H1 (cell line): ENCODE results near the gene LRRC23. TPM values are rescaled to one million over a fixed set of nuclear protein-coding genes. Genes with fewer than 3 reads are reported as not detected.

Experiments used
- CTCF ChIA-PET: fragments of 300-600 bp; sonication (Branson Sonifier 250); formaldehyde crosslinking; loops from one replicate; lab custom pipeline; 2021; ENCODE audit not compliant: partially characterized antibody; lab: Charles Lee
- POLR2A ChIA-PET: fragments of 300-600 bp; sonication (Branson Sonifier 250); formaldehyde crosslinking; loops from one replicate; lab custom pipeline; 2021; ENCODE audit warnings: inconsistent platforms; ENCODE audit not compliant: partially characterized antibody; lab: Charles Lee
- DNase-seq, 2 experiments: peaks; one replicate each; pipeline versions ENCODE4 v3.0.0 to v3.0.0-alpha.2; 2010 to 2022; ENCODE audit warnings: low spot score in 2 of 2, low read depth in 1 of 2, mixed read lengths in 1 of 2
- FAIRE-seq: peaks from 2 replicates; lab custom pipeline; 2011; peaks lifted over from hg19 to GRCh38; lab: Jason Lieb, UNC
- H2AFZ ChIP-seq: 2 replicates; pipeline ENCODE4 v1.8.1; 2012; ENCODE audit warnings: low read length, inconsistent platforms
- H2AK5ac ChIP-seq: 2 replicates; pipeline ENCODE4 v1.6.1; 2013; ENCODE audit warnings: low read depth, low read length
- H2BK120ac ChIP-seq: replicated peaks from 2 replicates; pipeline ENCODE3; 2013; ENCODE audit warnings: low read depth, low read length, inconsistent platforms
- H2BK12ac ChIP-seq: 2 replicates; pipeline ENCODE4 v1.6.1; 2013; ENCODE audit warnings: low read depth, low read length
- H2BK15ac ChIP-seq: 2 replicates; pipeline ENCODE4 v1.6.1; 2013; ENCODE audit warnings: low read length
- H2BK20ac ChIP-seq: 2 replicates; pipeline ENCODE4 v1.6.1; 2013; ENCODE audit warnings: low read length
- H2BK5ac ChIP-seq: 2 replicates; pipeline ENCODE4 v1.6.1; 2013; ENCODE audit warnings: low read depth, low read length
- H3K14ac ChIP-seq: 2 replicates; pipeline ENCODE4 v1.6.1; 2013; ENCODE audit warnings: inconsistent platforms; ENCODE audit not compliant: insufficient read length
- H3K18ac ChIP-seq: 2 replicates; pipeline ENCODE4 v1.6.1; 2013; ENCODE audit warnings: low read length; ENCODE audit errors: extremely low read depth
- H3K23ac ChIP-seq: 2 replicates; pipeline ENCODE4 v1.6.1; 2013; ENCODE audit warnings: inconsistent platforms; ENCODE audit not compliant: insufficient read length
- H3K23me2 ChIP-seq: 2 replicates; pipeline ENCODE4 v1.6.1; 2013; ENCODE audit warnings: low read depth, low read length
- H3K27ac ChIP-seq: 2 replicates; pipeline ENCODE4 v1.6.1; 2011; ENCODE audit warnings: low read depth, low read length, inconsistent platforms
- H3K27me3 ChIP-seq, 4 experiments: replicated peaks in 1 of 4; 1 replicate in 1 of 4; 2 replicates in 3 of 4; pipeline versions ENCODE4 v1.6.1 to v1.8.1; 2011 to 2013; ENCODE audit warnings: low read length in 3 of 4, mild to moderate bottlenecking in 3 of 4, inconsistent platforms in 2 of 4, mixed read lengths in 2 of 4, moderate library complexity in 1 of 4; ENCODE audit not compliant: control insufficient read depth in 3 of 4, insufficient read depth in 3 of 4; ENCODE audit errors: extremely low read depth in 1 of 4
- H3K36me3 ChIP-seq, 4 experiments: 2 replicates each; pipeline versions ENCODE4 v1.6.1 to v1.8.1; 2011 to 2013; ENCODE audit warnings: mild to moderate bottlenecking in 4 of 4, low read length in 3 of 4, moderate library complexity in 2 of 4, control low read depth in 1 of 4, inconsistent platforms in 1 of 4; ENCODE audit not compliant: insufficient read depth in 4 of 4, control insufficient read depth in 2 of 4
- H3K4ac ChIP-seq: replicated peaks from 2 replicates; pipeline ENCODE3; 2013; ENCODE audit warnings: low read length, low read depth, mixed read lengths, inconsistent platforms; ENCODE audit not compliant: insufficient read length
- H3K4me1 ChIP-seq, 4 experiments: replicated peaks in 1 of 4; 1 replicate in 1 of 4; 2 replicates in 3 of 4; pipeline versions ENCODE4 v1.6.1 to v1.8.1; 2011 to 2013; ENCODE audit warnings: low read length in 3 of 4, inconsistent platforms in 2 of 4, mixed read lengths in 1 of 4; ENCODE audit not compliant: insufficient read depth in 4 of 4, control insufficient read depth in 3 of 4
- H3K4me2 ChIP-seq, 2 experiments: 2 replicates each; pipeline versions ENCODE4 v1.6.1 to v1.8.1; 2011 to 2013; ENCODE audit warnings: low read depth in 2 of 2, low read length in 2 of 2, control low read depth in 1 of 2, inconsistent platforms in 1 of 2, mild to moderate bottlenecking in 1 of 2; ENCODE audit not compliant: insufficient read depth in 1 of 2
- H3K4me3 ChIP-seq, 4 experiments: fragments of 200-600, 300-600 bp in 1 of 4; sonication (generic), shearing (Covaris generic), sonication (Bioruptor Twin) in 1 of 4; 2 replicates each; pipeline versions ENCODE4 v1.5.1 to v1.8.1; 2011 to 2016; ENCODE audit warnings: low read length in 4 of 4, low read depth in 3 of 4, control low read depth in 2 of 4, inconsistent platforms in 2 of 4, mild to moderate bottlenecking in 2 of 4, mixed read lengths in 1 of 4, moderate library complexity in 1 of 4; ENCODE audit not compliant: insufficient read depth in 2 of 4; ENCODE audit errors: extremely low read depth in 1 of 4
- H3K56ac ChIP-seq: replicated peaks from 2 replicates; pipeline ENCODE3; 2013; ENCODE audit warnings: low read depth, mild to moderate bottlenecking, mixed read lengths, low read length, inconsistent platforms; ENCODE audit not compliant: insufficient read length
- H3K79me1 ChIP-seq: 2 replicates; pipeline ENCODE4 v1.6.1; 2013; ENCODE audit warnings: low read depth, low read length, control low read depth
- H3K79me2 ChIP-seq, 2 experiments: 2 replicates each; pipeline versions ENCODE4 v1.6.1 to v1.8.1; 2012 to 2013; ENCODE audit warnings: low read length in 2 of 2, mild to moderate bottlenecking in 2 of 2, inconsistent platforms in 1 of 2; ENCODE audit not compliant: insufficient read depth in 2 of 2, control insufficient read depth in 1 of 2
- H3K9ac ChIP-seq, 4 experiments: replicated peaks in 1 of 4; 1 replicate in 1 of 4; 2 replicates in 3 of 4; pipeline versions ENCODE4 v1.6.1 to v1.8.1; 2011 to 2013; ENCODE audit warnings: low read depth in 3 of 4, low read length in 3 of 4, control low read depth in 2 of 4, mild to moderate bottlenecking in 2 of 4, moderate library complexity in 2 of 4, inconsistent platforms in 1 of 4; ENCODE audit errors: extremely low read depth in 1 of 4
- H3K9me3 ChIP-seq, 2 experiments: 2 replicates each; pipeline versions ENCODE4 v1.6.1 to v1.8.1; 2012 to 2013; ENCODE audit warnings: mild to moderate bottlenecking in 2 of 2, moderate library complexity in 2 of 2, control low read depth in 1 of 2, inconsistent platforms in 1 of 2, low read depth in 1 of 2, low read length in 1 of 2, mixed read lengths in 1 of 2; ENCODE audit not compliant: insufficient read depth in 2 of 2
- H4K20me1 ChIP-seq, 2 experiments: replicated peaks in 1 of 2; 2 replicates each; pipeline versions ENCODE3 to v1.8.1; 2011 to 2013; ENCODE audit warnings: inconsistent platforms in 2 of 2, low read length in 2 of 2, mild to moderate bottlenecking in 1 of 2; ENCODE audit not compliant: insufficient read depth in 2 of 2, control insufficient read depth in 1 of 2
- H4K5ac ChIP-seq: 2 replicates; pipeline ENCODE4 v1.6.1; 2013; ENCODE audit warnings: low read length, low read depth, mixed read lengths, inconsistent platforms; ENCODE audit not compliant: insufficient read length
- H4K8ac ChIP-seq: 2 replicates; pipeline ENCODE4 v1.8.0; 2013; ENCODE audit warnings: mild to moderate bottlenecking, moderate library complexity, low read length, inconsistent platforms; ENCODE audit not compliant: insufficient read depth; ENCODE audit errors: extremely low read depth
- H4K91ac ChIP-seq: replicated peaks from 2 replicates; pipeline ENCODE3; 2013; ENCODE audit warnings: low read length, mixed read lengths, inconsistent platforms; ENCODE audit not compliant: insufficient read length
- EP300 ChIP-seq, 2 experiments: IDR thresholded peaks; 1 replicate in 1 of 2; 2 replicates in 1 of 2; pipeline ENCODE4 v1.6.1; 2011 to 2012; ENCODE audit warnings: low read depth in 2 of 2, low read length in 2 of 2, mild to moderate bottlenecking in 2 of 2, borderline replicate concordance in 1 of 2, inconsistent platforms in 1 of 2, moderate library complexity in 1 of 2
- FOSL1 ChIP-seq: IDR thresholded peaks from 2 replicates; pipeline ENCODE4 v1.6.1; 2011; ENCODE audit warnings: mild to moderate bottlenecking, low read depth, low read length, moderate library complexity; ENCODE audit not compliant: insufficient read depth
- HDAC6 ChIP-seq: IDR thresholded peaks from one replicate; pipeline ENCODE4 v1.7.1; 2012; ENCODE audit warnings: low read depth, mild to moderate bottlenecking, inconsistent platforms, low read length, moderate library complexity
- JUND ChIP-seq: IDR thresholded peaks from 2 replicates; pipeline ENCODE4 v1.6.1; 2011; ENCODE audit warnings: mild to moderate bottlenecking, improper control_type of control experiment, low read length
- SRF ChIP-seq: IDR thresholded peaks from 2 replicates; pipeline ENCODE4 v1.6.1; 2011; ENCODE audit warnings: mild to moderate bottlenecking, low read depth, low read length, moderate library complexity
- TCF12 ChIP-seq: IDR thresholded peaks from 2 replicates; pipeline ENCODE4 v1.6.1; 2011; ENCODE audit warnings: low read depth, mild to moderate bottlenecking, low read length
- USF2 ChIP-seq: IDR thresholded peaks from 2 replicates; pipeline ENCODE4 v1.6.1; 2011; ENCODE audit warnings: low read length, improper control_type of control experiment
- YY1 ChIP-seq: IDR thresholded peaks from 2 replicates; pipeline ENCODE4 v1.6.1; 2011; ENCODE audit warnings: low read depth, mild to moderate bottlenecking, low read length
- WGBS, 2 experiments: shearing (Covaris generic) in 1 of 2; methylation state at CpG; one replicate each; pipeline versions ENCODE4 v1.1.6 to v1.1.7; 2013 to 2015; ENCODE audit warnings: low lambda C conversion rate in 2 of 2, mixed read lengths in 2 of 2, inconsistent platforms in 1 of 2, low coverage in 1 of 2, missing lambda C conversion rate in 1 of 2; ENCODE audit not compliant: insufficient replicate concordance in 2 of 2, insufficient coverage in 1 of 2, insufficient read length in 1 of 2; ENCODE audit errors: extremely low coverage in 1 of 2, missing lambda C conversion rate in 1 of 2; 5-methylcytosine and 5-hydroxymethylcytosine counted together
- polyA plus RNA-seq, 7 experiments: library from polyadenylated mRNA; depleted of rRNA in 3 of 7; stranded (reverse) in 5 of 7; unstranded in 2 of 7; fragments of >200 nt in 5 of 7; fragments of 200-250 nt in 2 of 7; gene quantifications; 1 replicate in 5 of 7; 2 replicates in 1 of 7; 4 replicates in 1 of 7; pipeline versions ENCODE4 v1.2.1 to v1.2.3, GENCODE V29; 2011 to 2013; ENCODE audit warnings: missing spikeins in 2 of 7, mixed read lengths in 2 of 7
- total RNA-seq: library from RNA; stranded (reverse); fragmentation: NEBNext Ultra II Directional; extraction: Animal tissue kit (Norgen Biotek cat#: 25700); gene quantifications from 2 replicates; pipeline ENCODE4 v1.2.1, GENCODE V29; 2021

Gene LRRC23
- total and polyA plus RNA-seq, 2 of the 8 experiments (the other 6 are each of a cell fraction or from before 2014, with no cell fraction given) = 2.5 to 3.6 TPM

DNA sequence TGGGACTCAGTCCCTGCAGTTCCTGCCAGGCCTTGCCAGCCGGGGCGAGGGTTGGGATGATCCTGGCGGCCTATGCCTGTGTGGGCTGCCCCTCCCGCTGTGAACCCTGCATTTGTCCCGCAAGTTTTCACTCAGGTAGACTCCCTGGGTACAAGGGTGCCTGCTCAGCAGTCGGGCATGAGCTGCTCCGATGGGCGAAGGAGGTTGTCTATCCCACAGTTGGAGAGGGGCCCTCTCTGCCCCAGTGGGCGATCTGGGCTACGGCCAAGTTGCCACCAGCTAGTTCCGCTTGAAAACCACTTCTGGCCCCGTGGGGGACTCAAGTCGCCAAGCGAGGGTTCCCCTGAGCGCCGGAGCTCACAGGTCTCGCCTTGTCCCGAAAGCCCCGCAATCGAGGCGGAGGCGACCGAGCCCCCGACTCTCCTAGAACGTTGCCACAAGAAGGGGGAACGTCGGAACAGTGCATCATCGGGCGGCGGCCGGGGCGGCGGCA is 37.7 kb upstream of the LRRC23 start:
- H2BK5ac ChIP-seq = peak overlapping the region; percentile 47; the same call in 1 of the 2 replicates
- 0 out of 2 replicates have a peak, but pooled peaks cover 4% of the 10 kb centered on the region for H3K79me1 ChIP-seq
- peak overlapping the region; percentile 48 for H4K91ac ChIP-seq
- FAIRE-seq = no peak
- H2AFZ ChIP-seq = no peak overlapping the region
- peak overlapping the region; percentile 94 for H3K18ac ChIP-seq
- CTCF ChIA-PET = interaction anchor here (0.7 to 10.4 kb wide), 11 partner anchors 11 to 244 kb away, joined by 3 to 216 read pairs (median 4); partner anchors contain the start of genes C12orf57, RNU7-1 and USP5
- H3K27me3 ChIP-seq = no peaks in the 10 kb centered on the region
- TF ChIP-seq YY1 (no peak), EP300 (IDR thresholded peaks at IDR 0.05; ENCODE audit: borderline replicate concordance in 1 of 2, low read depth in 2 of 2, low read length in 2 of 2) (no peak), HDAC6 (no peak), USF2 (0 out of 2 replicates have a peak, but pooled peaks have one; percentile 2), FOSL1 (no peak), JUND (no peak), TCF12 (no peak), SRF (no peak)
- TF ChIP-seq, all 59 proteins: peak for 1
- POLR2A ChIA-PET = interaction anchor here (0.7 to 18.9 kb wide), 33 partner anchors 8 to 333 kb away, joined by 3 to 588 read pairs (median 6); partner anchors contain the start of genes ATN1, C12orf57, CDCA3 and COPS7A
- Histone ChIP-seq H3K27ac (no peak overlapping the region; the same call in 1 of the 2 replicates), H3K23me2 (peaks cover 14% of the 10 kb centered on the region), H3K4ac (peak overlapping the region; percentile 57), H3K56ac (peak overlapping the region; percentile 65), H3K4me3 (peak overlapping the region; percentile 40 to 98 (median 67)), H3K9ac (peak overlapping the region in 3 of 4 experiments; percentile 35 to 66 (median 53); a peak in 5 of 7 replicates), H2BK120ac (no peak overlapping the region), H2BK20ac (no peak overlapping the region), H4K5ac (peak overlapping the region; percentile 34), H3K14ac (no peak overlapping the region), H3K79me2 (peaks cover 0 to 22% of the 10 kb centered on the region in 2 experiments; a peak in 2 of 4 replicates), H2AK5ac (no peak overlapping the region), H2BK12ac (peak overlapping the region; percentile 78; the same call in 1 of the 2 replicates), H3K4me1 (peaks cover 7 to 45% (median 24%) of the 10 kb centered on the region in 4 experiments), H3K9me3 (no peaks in the 10 kb centered on the region), H3K23ac (no peak overlapping the region), H3K4me2 (peak overlapping the region; percentile 89 to 94), H4K8ac (no peak overlapping the region; the same call in 1 of the 2 replicates), H4K20me1 (peaks cover 22 to 27% of the 10 kb centered on the region in 2 experiments), H3K36me3 (peaks cover 12 to 56% (median 30%) of the 10 kb centered on the region in 4 experiments), H2BK15ac (peak overlapping the region; percentile 88; the same call in 1 of the 2 replicates)
- peak in 1 of 2 experiments; percentile 86 for DNase-seq
- WGBS, 2 experiments = 10% methylated on average over 24 of the region's 33 CpGs; no CpG with 5 or more reads in 1 of the 2 experiments
